Measurements from ENCODE around the gene BMS1.
"Not testable (repeated sequence)": the region's sequence is repeated elsewhere in the genome, so short reads cannot be mapped to it uniquely, and the experiment has no call there.

Gene BMS1

GRCh38 chr10:42816334-42816733 is 33.7 kb downstream of the BMS1 start:
- H3K27me3 ChIP-seq (ENCODE audit: control insufficient read depth in 2 of 2, insufficient read depth in 2 of 2, low read length in 2 of 2); H3K4me3 ChIP-seq (ENCODE audit: low read length in 2 of 2); H3K27ac ChIP-seq (ENCODE audit: low read depth in 2 of 2, low read length in 2 of 2); H3K9ac ChIP-seq (ENCODE audit: low read depth in 1 of 2, low read length in 2 of 2); H3K4me1 ChIP-seq (ENCODE audit: control insufficient read depth in 2 of 2, insufficient read depth in 2 of 2, low read length in 2 of 2); H3K9me3 ChIP-seq (ENCODE audit: control insufficient read depth in 2 of 2, low read length in 2 of 2): not testable (repeated sequence)
- peaks cover 30 to 38% of the 10 kb centered on the region in 2 donors for H3K36me3 ChIP-seq (ENCODE audit: control insufficient read depth in 2 of 2, insufficient read depth in 2 of 2, low read length in 2 of 2)

- H3K4me1 ChIP-seq (ENCODE audit: control insufficient read depth in 2 of 2, insufficient read depth in 2 of 2, low read length in 2 of 2), result no peaks in the 10 kb centered on the region
- H3K27me3 ChIP-seq (ENCODE audit: control insufficient read depth in 2 of 2, insufficient read depth in 2 of 2, low read length in 2 of 2), result no peaks in the 10 kb centered on the region
- H3K27ac ChIP-seq (ENCODE audit: low read depth in 2 of 2, low read length in 2 of 2), result no peak overlapping the region
- no peak overlapping the region for H3K9ac ChIP-seq (ENCODE audit: low read depth in 1 of 2, low read length in 2 of 2)
- H3K9me3 ChIP-seq (ENCODE audit: control insufficient read depth in 2 of 2, low read length in 2 of 2), result no peaks in the 10 kb centered on the region
- H3K36me3 ChIP-seq (ENCODE audit: control insufficient read depth in 2 of 2, insufficient read depth in 2 of 2, low read length in 2 of 2), result peaks cover 29 to 37% of the 10 kb centered on the region in 2 donors
- H3K4me3 ChIP-seq (ENCODE audit: low read length in 2 of 2), result no peak overlapping the region
Measured at GRCh38 chr10:42816912-42817311, 34.3 kb downstream of the BMS1 start.

GRCh38 chr10:42817417-42817816 is 34.8 kb downstream of the BMS1 start:
- not testable (repeated sequence) for H3K4me3 ChIP-seq (ENCODE audit: low read length in 2 of 2); H3K9ac ChIP-seq (ENCODE audit: low read depth in 1 of 2, low read length in 2 of 2)
- H3K36me3 ChIP-seq (ENCODE audit: control insufficient read depth in 2 of 2, insufficient read depth in 2 of 2, low read length in 2 of 2), result peaks cover 25 to 33% of the 10 kb centered on the region in 2 donors

GRCh38 chr10:42826759-42827158 is 44.2 kb downstream of the BMS1 start:
- not testable (repeated sequence) for H3K9me3 ChIP-seq (ENCODE audit: control insufficient read depth in 2 of 2, low read length in 2 of 2); H3K27ac ChIP-seq (ENCODE audit: low read depth in 2 of 2, low read length in 2 of 2); H3K4me3 ChIP-seq (ENCODE audit: low read length in 2 of 2); H3K4me1 ChIP-seq (ENCODE audit: control insufficient read depth in 2 of 2, insufficient read depth in 2 of 2, low read length in 2 of 2); H3K27me3 ChIP-seq (ENCODE audit: control insufficient read depth in 2 of 2, insufficient read depth in 2 of 2, low read length in 2 of 2); H3K9ac ChIP-seq (ENCODE audit: low read depth in 1 of 2, low read length in 2 of 2)
- peaks cover 26 to 51% of the 10 kb centered on the region in 2 donors for H3K36me3 ChIP-seq (ENCODE audit: control insufficient read depth in 2 of 2, insufficient read depth in 2 of 2, low read length in 2 of 2)

More at GRCh38 chr10:42817417-42817816, 34.8 kb downstream of the BMS1 start:
- not testable (repeated sequence) for H3K27me3 ChIP-seq (ENCODE audit: control insufficient read depth in 2 of 2, insufficient read depth in 2 of 2, low read length in 2 of 2); H3K27ac ChIP-seq (ENCODE audit: low read depth in 2 of 2, low read length in 2 of 2); H3K9me3 ChIP-seq (ENCODE audit: control insufficient read depth in 2 of 2, low read length in 2 of 2); H3K4me1 ChIP-seq (ENCODE audit: control insufficient read depth in 2 of 2, insufficient read depth in 2 of 2, low read length in 2 of 2)

GRCh38 chr10:42827201-42827600 is 44.6 kb downstream of the BMS1 start:
- no peaks in the 10 kb centered on the region for H3K9me3 ChIP-seq (ENCODE audit: control insufficient read depth in 2 of 2, low read length in 2 of 2)
- peaks cover 26 to 53% of the 10 kb centered on the region in 2 donors for H3K36me3 ChIP-seq (ENCODE audit: control insufficient read depth in 2 of 2, insufficient read depth in 2 of 2, low read length in 2 of 2)
- H3K27ac ChIP-seq (ENCODE audit: low read depth in 2 of 2, low read length in 2 of 2), result no peak overlapping the region

GRCh38 chr10:42828391-42828790 is 45.8 kb downstream of the BMS1 start:
- H3K9ac ChIP-seq (ENCODE audit: low read depth in 1 of 2, low read length in 2 of 2); H3K4me3 ChIP-seq (ENCODE audit: low read length in 2 of 2); H3K27ac ChIP-seq (ENCODE audit: low read depth in 2 of 2, low read length in 2 of 2); H3K4me1 ChIP-seq (ENCODE audit: control insufficient read depth in 2 of 2, insufficient read depth in 2 of 2, low read length in 2 of 2); H3K9me3 ChIP-seq (ENCODE audit: control insufficient read depth in 2 of 2, low read length in 2 of 2); H3K27me3 ChIP-seq (ENCODE audit: control insufficient read depth in 2 of 2, insufficient read depth in 2 of 2, low read length in 2 of 2): not testable (repeated sequence)
- peaks cover 21 to 44% of the 10 kb centered on the region in 2 donors for H3K36me3 ChIP-seq (ENCODE audit: control insufficient read depth in 2 of 2, insufficient read depth in 2 of 2, low read length in 2 of 2)

More at GRCh38 chr10:42827201-42827600, 44.6 kb downstream of the BMS1 start:
- Histone ChIP-seq H3K4me1 (ENCODE audit: control insufficient read depth in 2 of 2, insufficient read depth in 2 of 2, low read length in 2 of 2) (no peaks in the 10 kb centered on the region), H3K9ac (ENCODE audit: low read depth in 1 of 2, low read length in 2 of 2) (no peak overlapping the region), H3K27me3 (ENCODE audit: control insufficient read depth in 2 of 2, insufficient read depth in 2 of 2, low read length in 2 of 2) (no peaks in the 10 kb centered on the region), H3K4me3 (ENCODE audit: low read length in 2 of 2) (no peak overlapping the region)

GRCh38 chr10:42830237-42830636 is 47.6 kb downstream of the BMS1 start:
- no peaks in the 10 kb centered on the region for H3K4me1 ChIP-seq (ENCODE audit: control insufficient read depth in 2 of 2, insufficient read depth in 2 of 2, low read length in 2 of 2)
- peaks cover 17 to 32% of the 10 kb centered on the region in 2 donors for H3K36me3 ChIP-seq (ENCODE audit: control insufficient read depth in 2 of 2, insufficient read depth in 2 of 2, low read length in 2 of 2)
- H3K4me3 ChIP-seq (ENCODE audit: low read length in 2 of 2), result no peak overlapping the region
- no peaks in the 10 kb centered on the region for H3K27me3 ChIP-seq (ENCODE audit: control insufficient read depth in 2 of 2, insufficient read depth in 2 of 2, low read length in 2 of 2)
- no peak overlapping the region for H3K27ac ChIP-seq (ENCODE audit: low read depth in 2 of 2, low read length in 2 of 2)
- no peak overlapping the region for H3K9ac ChIP-seq (ENCODE audit: low read depth in 1 of 2, low read length in 2 of 2)
- no peaks in the 10 kb centered on the region for H3K9me3 ChIP-seq (ENCODE audit: control insufficient read depth in 2 of 2, low read length in 2 of 2)

GRCh38 chr10:42836096-42836495 is 53.5 kb downstream of the BMS1 start:
- H3K9me3 ChIP-seq (ENCODE audit: control insufficient read depth in 2 of 2, low read length in 2 of 2), result no peaks in the 10 kb centered on the region

GRCh38 chr10:42836771-42837468 is 54.3 kb downstream of the BMS1 start:
- H3K4me3 ChIP-seq (ENCODE audit: low read length in 2 of 2), result no peak overlapping the region
- H3K27ac ChIP-seq (ENCODE audit: low read depth in 2 of 2, low read length in 2 of 2), result no peak overlapping the region
- H3K27me3 ChIP-seq (ENCODE audit: control insufficient read depth in 2 of 2, insufficient read depth in 2 of 2, low read length in 2 of 2), result no peaks in the 10 kb centered on the region
- H3K9ac ChIP-seq (ENCODE audit: low read depth in 1 of 2, low read length in 2 of 2), result no peak overlapping the region
- H3K36me3 ChIP-seq (ENCODE audit: control insufficient read depth in 2 of 2, insufficient read depth in 2 of 2, low read length in 2 of 2), result peaks cover 0 to under 1% of the 10 kb centered on the region in 2 donors
- no peaks in the 10 kb centered on the region for H3K9me3 ChIP-seq (ENCODE audit: control insufficient read depth in 2 of 2, low read length in 2 of 2)
- no peaks in the 10 kb centered on the region for H3K4me1 ChIP-seq (ENCODE audit: control insufficient read depth in 2 of 2, insufficient read depth in 2 of 2, low read length in 2 of 2)

More at GRCh38 chr10:42836096-42836495, 53.5 kb downstream of the BMS1 start:
- peaks cover 4 to 8% of the 10 kb centered on the region in 2 donors for H3K36me3 ChIP-seq (ENCODE audit: control insufficient read depth in 2 of 2, insufficient read depth in 2 of 2, low read length in 2 of 2)
- no peak overlapping the region for H3K27ac ChIP-seq (ENCODE audit: low read depth in 2 of 2, low read length in 2 of 2)
- no peak overlapping the region for H3K4me3 ChIP-seq (ENCODE audit: low read length in 2 of 2)
- H3K4me1 ChIP-seq (ENCODE audit: control insufficient read depth in 2 of 2, insufficient read depth in 2 of 2, low read length in 2 of 2), result no peaks in the 10 kb centered on the region
- H3K9ac ChIP-seq (ENCODE audit: low read depth in 1 of 2, low read length in 2 of 2), result no peak overlapping the region
- H3K27me3 ChIP-seq (ENCODE audit: control insufficient read depth in 2 of 2, insufficient read depth in 2 of 2, low read length in 2 of 2), result no peaks in the 10 kb centered on the region

GRCh38 chr10:42844810-42845209 is 62.2 kb downstream of the BMS1 start:
- not testable (repeated sequence) for H3K9me3 ChIP-seq (ENCODE audit: control insufficient read depth in 2 of 2, low read length in 2 of 2)

More at GRCh38 chr10:42844810-42845209, 62.2 kb downstream of the BMS1 start:
- H3K27me3 ChIP-seq (ENCODE audit: control insufficient read depth in 2 of 2, insufficient read depth in 2 of 2, low read length in 2 of 2); H3K4me3 ChIP-seq (ENCODE audit: low read length in 2 of 2); H3K36me3 ChIP-seq (ENCODE audit: control insufficient read depth in 2 of 2, insufficient read depth in 2 of 2, low read length in 2 of 2); H3K27ac ChIP-seq (ENCODE audit: low read depth in 2 of 2, low read length in 2 of 2); H3K4me1 ChIP-seq (ENCODE audit: control insufficient read depth in 2 of 2, insufficient read depth in 2 of 2, low read length in 2 of 2); H3K9ac ChIP-seq (ENCODE audit: low read depth in 1 of 2, low read length in 2 of 2): not testable (repeated sequence)

All from mucosa of rectum (tissue), 2 donors.